ENCODE data around the gene C20orf144.
"Not testable (repeated sequence)": the region's sequence is repeated elsewhere in the genome, so short reads cannot be mapped to it uniquely, and the experiment has no call there.

The C20orf144 gene

GRCh38 chr20:33629533-33629932 lies 32.6 kb upstream of the C20orf144 start:
- no peak for DNase-seq (ENCODE audit: low read depth)
- no peak for TF ChIP-seq CTCF (conservative IDR thresholded peaks at IDR 0.05; ENCODE audit: low read depth, low read length)
- H3K4me3 ChIP-seq (ENCODE audit: low read depth, low read length), result no peak overlapping the region

GRCh38 chr20:33629979-33630378 lies 32.1 kb upstream of the C20orf144 start:
- TF ChIP-seq CTCF (conservative IDR thresholded peaks at IDR 0.05; ENCODE audit: low read depth, low read length), result no peak
- no peak overlapping the region for H3K4me3 ChIP-seq (ENCODE audit: low read depth, low read length)
- no peak for DNase-seq (ENCODE audit: low read depth)

- no peak for TF ChIP-seq CTCF (conservative IDR thresholded peaks at IDR 0.05; ENCODE audit: low read depth, low read length)
- no peak for DNase-seq (ENCODE audit: low read depth)
- no peak overlapping the region for H3K4me3 ChIP-seq (ENCODE audit: low read depth, low read length)
Observed at GRCh38 chr20:33630507-33630906, 31.6 kb upstream of the C20orf144 start.

GRCh38 chr20:33631910-33632309 lies 30.2 kb upstream of the C20orf144 start:
- DNase-seq (ENCODE audit: low read depth); H3K4me3 ChIP-seq (ENCODE audit: low read depth, low read length): not testable (repeated sequence)

- DNase-seq (ENCODE audit: low read depth), result no peak
- TF ChIP-seq CTCF (conservative IDR thresholded peaks at IDR 0.05; ENCODE audit: low read depth, low read length), result no peak
- no peak overlapping the region for H3K4me3 ChIP-seq (ENCODE audit: low read depth, low read length)
Observed at GRCh38 chr20:33635341-33635740, 26.8 kb upstream of the C20orf144 start.

GRCh38 chr20:33636776-33637175 lies 25.4 kb upstream of the C20orf144 start:
- no peak for TF ChIP-seq CTCF (conservative IDR thresholded peaks at IDR 0.05; ENCODE audit: low read depth, low read length)
- DNase-seq (ENCODE audit: low read depth), result no peak
- no peak overlapping the region for H3K4me3 ChIP-seq (ENCODE audit: low read depth, low read length)

GRCh38 chr20:33640287-33640686 lies 21.8 kb upstream of the C20orf144 start:
- DNase-seq (ENCODE audit: low read depth), result peak; percentile 66
- no peak for TF ChIP-seq CTCF (conservative IDR thresholded peaks at IDR 0.05; ENCODE audit: low read depth, low read length)
- H3K4me3 ChIP-seq (ENCODE audit: low read depth, low read length), result no peak overlapping the region
